Breast epithelium (tissue), 3 donors: ENCODE measurements around the gene KCNG4.

Experiments used
- CTCF ChIP-seq, 3 donors: fragments of 450-650 bp; IDR thresholded peaks; one replicate each; pipeline ENCODE4 v1.5.1; 2016 to 2017; ENCODE audit warnings: antibody characterized with exemption in 3 of 3, mild to moderate bottlenecking in 3 of 3, moderate library complexity in 3 of 3
- POLR2A ChIP-seq: fragments of 450-650 bp; IDR thresholded peaks from one replicate; pipeline ENCODE4 v1.6.1; 2016; ENCODE audit warnings: antibody characterized with exemption, mild to moderate bottlenecking, moderate library complexity
- POLR2AphosphoS5 ChIP-seq, 3 donors: sonication (generic); formaldehyde crosslinking; IDR thresholded peaks; one replicate each; pipeline ENCODE4 v1.6.1; 2017; ENCODE audit warnings: antibody characterized with exemption in 3 of 3

GRCh38 chr16:84262939-84263338, 23.1 kb upstream of the KCNG4 start:
- TF ChIP-seq CTCF (IDR thresholded peaks at IDR 0.05) (no peak), POLR2A (no peak), POLR2AphosphoS5 (IDR thresholded peaks at IDR 0.05) (no peak)
